ENCODE measurements around the gene ADAMTS7. TPM values are rescaled to one million over a fixed set of nuclear protein-coding genes. Genes with fewer than 3 reads are reported as not detected.
"Not testable (repeated sequence)": the region's sequence is repeated elsewhere in the genome, so short reads cannot be mapped to it uniquely, and the experiment has no call there.

Gene ADAMTS7
- polyA plus RNA-seq, 1 donor from 2014 or later = 31.5 TPM

DNA sequence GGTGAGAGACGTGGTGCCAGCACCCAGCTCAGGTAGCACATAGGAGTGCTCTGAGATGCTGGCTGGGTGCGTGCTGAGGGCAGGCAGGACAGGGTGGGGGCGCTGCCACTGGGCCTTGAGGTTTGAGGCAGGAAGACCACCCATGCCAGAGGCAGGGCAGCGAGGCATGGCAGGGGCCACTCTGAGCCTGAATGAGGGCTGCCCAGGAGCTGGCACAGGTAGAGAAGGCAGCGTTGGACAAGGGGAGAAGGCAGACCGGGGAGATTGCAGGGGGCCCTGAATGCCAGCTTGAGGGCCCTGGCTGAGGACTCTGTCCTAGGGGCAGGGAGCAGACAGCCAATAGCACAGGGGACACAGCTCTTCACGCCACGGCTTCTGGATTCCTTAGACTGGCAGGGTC is 50.2 kb downstream of the ADAMTS7 start:
- Histone ChIP-seq H3K4me2 (ENCODE audit: low read length) (no peak overlapping the region), H3K9me2 (ENCODE audit: insufficient read depth, low read length) (no peaks in the 10 kb centered on the region), H3K79me2 (replicated peaks; ENCODE audit: insufficient read depth, low read length) (no peaks in the 10 kb centered on the region), H3K9me3 (ENCODE audit: low read length) (no peaks in the 10 kb centered on the region), H2AFZ (ENCODE audit: low read depth, low read length) (no peak overlapping the region), H4K20me1 (ENCODE audit: insufficient read depth) (no peaks in the 10 kb centered on the region), H3K36me3 (ENCODE audit: insufficient read depth, low read length) (no peaks in the 10 kb centered on the region), H3K4me3 (ENCODE audit: low read length) (no peak overlapping the region), H3K9ac (ENCODE audit: low read length) (no peak overlapping the region), H3K27ac (ENCODE audit: low read length) (no peak overlapping the region), H3F3A (ENCODE audit: insufficient read depth, low read length, poor library complexity, severe bottlenecking) (no peaks in the 10 kb centered on the region), H3K27me3 (ENCODE audit: insufficient read depth, low read depth, low read length) (no peaks in the 10 kb centered on the region)
- TF ChIP-seq MXI1 (conservative IDR thresholded peaks at IDR 0.05; ENCODE audit: poor library complexity, severe bottlenecking) (no peak), EP300 (conservative IDR thresholded peaks at IDR 0.05; ENCODE audit: poor library complexity, severe bottlenecking) (no peak), POLR2AphosphoS5 (IDR thresholded peaks at IDR 0.05) (no peak), REST (IDR thresholded peaks at IDR 0.05; ENCODE audit: borderline replicate concordance) (no peak)

DNA sequence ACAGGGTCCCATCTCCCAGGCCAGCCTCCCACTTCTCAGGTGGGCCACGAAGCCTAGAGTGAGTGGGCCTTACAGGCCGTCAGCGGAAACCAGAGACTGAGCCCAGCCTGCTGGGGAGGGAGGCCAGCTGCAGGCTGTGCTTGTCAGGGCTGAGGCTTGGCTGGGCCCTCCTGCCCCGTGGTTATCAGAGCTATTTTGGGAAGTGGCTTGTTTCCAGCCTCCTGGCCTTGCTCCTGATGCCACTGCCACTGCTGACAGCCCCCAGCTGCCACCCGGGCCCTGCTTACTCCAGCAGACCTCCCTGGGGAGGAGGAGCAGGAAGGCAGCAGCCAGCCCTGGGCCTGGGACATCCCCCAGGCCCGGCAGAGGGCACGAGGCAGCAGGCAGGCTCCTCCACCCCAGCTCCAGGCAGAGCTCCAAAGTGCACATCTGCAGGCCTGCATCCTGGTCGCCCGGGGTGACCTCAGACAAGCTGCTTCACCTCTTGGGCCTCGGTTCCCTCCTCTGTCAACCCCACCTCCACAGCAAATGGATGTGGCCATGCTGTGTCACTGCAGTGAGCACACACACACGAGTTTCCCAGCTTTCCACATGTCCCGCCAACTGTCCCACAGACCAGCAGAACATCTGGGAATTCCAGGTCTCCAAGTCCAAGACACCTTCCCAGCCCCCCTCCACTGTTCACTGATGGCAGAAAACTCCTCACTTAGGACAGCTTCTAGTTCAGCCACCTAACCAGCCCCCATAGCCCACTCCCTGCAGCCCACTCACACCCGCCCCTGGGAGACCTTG is 51.0 kb downstream of the ADAMTS7 start:
- not testable (repeated sequence) for H2AFZ ChIP-seq (ENCODE audit: low read depth, low read length); H3F3A ChIP-seq (ENCODE audit: insufficient read depth, low read length, poor library complexity, severe bottlenecking); H3K4me2 ChIP-seq (ENCODE audit: low read length); H3K9ac ChIP-seq (ENCODE audit: low read length); H3K36me3 ChIP-seq (ENCODE audit: insufficient read depth, low read length); H3K4me3 ChIP-seq (ENCODE audit: low read length); H3K27ac ChIP-seq (ENCODE audit: low read length); H3K79me2 ChIP-seq (replicated peaks; ENCODE audit: insufficient read depth, low read length); H3K9me3 ChIP-seq (ENCODE audit: low read length); H4K20me1 ChIP-seq (ENCODE audit: insufficient read depth); H3K27me3 ChIP-seq (ENCODE audit: insufficient read depth, low read depth, low read length); H3K9me2 ChIP-seq (ENCODE audit: insufficient read depth, low read length)

DNA sequence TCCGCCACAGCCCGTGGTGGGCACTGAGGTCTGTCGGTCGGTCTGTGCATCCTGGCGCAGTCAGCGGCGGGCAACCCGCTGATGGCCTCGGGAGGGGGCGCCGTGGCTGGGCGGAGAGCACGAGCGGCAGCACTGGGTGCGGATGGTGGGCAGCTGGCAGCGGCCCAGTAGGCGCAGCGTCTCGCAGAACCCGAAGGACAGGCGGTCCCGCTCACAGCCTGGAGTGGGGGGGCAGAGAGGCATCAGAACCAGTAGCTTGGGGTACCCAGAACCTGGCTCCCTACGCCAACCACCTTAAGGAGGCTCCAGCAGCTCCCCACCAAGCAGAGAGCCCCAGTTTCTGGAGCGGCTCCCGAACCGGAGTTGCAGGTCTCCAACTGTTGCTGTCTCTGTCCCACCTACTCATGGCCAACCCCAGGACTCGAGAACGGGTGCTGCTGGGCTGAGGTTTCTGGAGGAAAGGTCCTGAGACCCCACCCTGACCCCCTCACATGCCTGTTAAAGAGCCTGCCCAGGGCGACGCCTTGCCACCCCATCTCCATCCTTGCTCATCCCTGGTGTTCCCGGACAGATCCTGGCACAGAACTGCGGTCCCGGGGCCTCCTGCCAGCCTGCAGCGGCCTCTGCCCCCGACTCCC is 51.8 kb downstream of the ADAMTS7 start:
- not testable (repeated sequence) for H4K20me1 ChIP-seq (ENCODE audit: insufficient read depth); H3K9me3 ChIP-seq (ENCODE audit: low read length); H3K9ac ChIP-seq (ENCODE audit: low read length); H2AFZ ChIP-seq (ENCODE audit: low read depth, low read length); H3K27ac ChIP-seq (ENCODE audit: low read length); H3K79me2 ChIP-seq (replicated peaks; ENCODE audit: insufficient read depth, low read length); H3K9me2 ChIP-seq (ENCODE audit: insufficient read depth, low read length); H3F3A ChIP-seq (ENCODE audit: insufficient read depth, low read length, poor library complexity, severe bottlenecking); H3K36me3 ChIP-seq (ENCODE audit: insufficient read depth, low read length); H3K4me2 ChIP-seq (ENCODE audit: low read length); H3K4me3 ChIP-seq (ENCODE audit: low read length); H3K27me3 ChIP-seq (ENCODE audit: insufficient read depth, low read depth, low read length)

DNA sequence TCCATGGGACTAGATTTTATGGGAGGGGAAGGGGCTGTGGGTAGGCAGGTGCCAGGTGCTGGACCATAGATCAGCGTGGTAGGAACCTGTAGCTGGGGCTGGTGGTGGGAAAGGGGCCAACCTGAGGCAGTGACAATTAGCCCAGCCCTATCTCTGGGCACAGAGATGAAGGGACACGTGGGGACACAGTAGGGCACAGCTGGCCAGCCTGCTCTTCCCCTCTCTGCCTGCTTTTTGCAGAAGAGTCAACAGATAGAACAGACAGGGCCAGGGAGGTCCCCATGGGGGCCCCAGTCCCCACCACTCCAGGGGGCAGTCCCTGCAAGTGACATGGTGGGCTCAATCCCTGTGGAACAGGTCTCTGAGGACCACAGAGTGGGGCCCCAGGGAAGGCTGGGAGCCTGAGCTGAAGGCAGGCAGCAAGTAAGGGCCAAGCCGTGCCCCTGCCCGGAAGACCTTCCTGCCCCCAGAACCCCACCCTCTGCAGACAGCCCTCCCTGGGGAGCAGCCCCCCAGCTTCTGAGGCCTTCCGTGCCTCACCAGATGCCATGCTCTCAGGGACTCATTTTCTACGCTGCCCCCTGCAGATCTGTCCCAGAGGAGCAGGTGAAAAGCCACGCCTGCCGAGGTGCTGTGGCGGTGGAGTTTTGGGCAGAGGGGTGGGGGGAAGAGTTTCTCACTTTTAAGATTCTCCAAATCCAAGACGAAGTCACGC is 52.6 kb downstream of the ADAMTS7 start:
- H3K4me3 ChIP-seq (ENCODE audit: low read length); H3K79me2 ChIP-seq (replicated peaks; ENCODE audit: insufficient read depth, low read length); H3K27ac ChIP-seq (ENCODE audit: low read length); H3K9me2 ChIP-seq (ENCODE audit: insufficient read depth, low read length); H3K9me3 ChIP-seq (ENCODE audit: low read length); H3K4me2 ChIP-seq (ENCODE audit: low read length); H3K9ac ChIP-seq (ENCODE audit: low read length); H3F3A ChIP-seq (ENCODE audit: insufficient read depth, low read length, poor library complexity, severe bottlenecking); H4K20me1 ChIP-seq (ENCODE audit: insufficient read depth); H2AFZ ChIP-seq (ENCODE audit: low read depth, low read length); H3K36me3 ChIP-seq (ENCODE audit: insufficient read depth, low read length); H3K27me3 ChIP-seq (ENCODE audit: insufficient read depth, low read depth, low read length): not testable (repeated sequence)

DNA sequence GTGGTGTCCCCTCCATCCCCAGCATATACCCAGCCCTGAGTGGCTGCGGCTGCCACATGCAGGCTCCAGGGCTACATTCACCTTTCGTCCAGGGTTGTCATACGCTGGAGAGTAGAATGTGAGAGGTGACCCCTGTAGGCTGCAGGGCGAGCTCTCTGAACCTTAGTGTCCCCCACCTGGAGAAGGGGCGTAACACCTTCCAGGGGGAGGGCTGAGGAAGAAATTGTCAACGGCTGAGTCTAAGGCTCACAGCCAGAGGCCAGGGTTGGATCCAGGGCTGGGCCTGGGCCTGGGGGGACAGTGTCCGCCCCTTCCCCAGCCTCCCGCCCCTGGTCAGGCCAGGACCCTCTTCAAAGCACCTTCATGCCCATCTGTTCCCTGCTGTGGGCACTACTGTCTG is 53.2 kb downstream of the ADAMTS7 start:
- not testable (repeated sequence) for H3K27ac ChIP-seq (ENCODE audit: low read length); H3F3A ChIP-seq (ENCODE audit: insufficient read depth, low read length, poor library complexity, severe bottlenecking); H3K79me2 ChIP-seq (replicated peaks; ENCODE audit: insufficient read depth, low read length); H3K27me3 ChIP-seq (ENCODE audit: insufficient read depth, low read depth, low read length); H3K9me3 ChIP-seq (ENCODE audit: low read length); H3K9ac ChIP-seq (ENCODE audit: low read length); H2AFZ ChIP-seq (ENCODE audit: low read depth, low read length); H3K9me2 ChIP-seq (ENCODE audit: insufficient read depth, low read length); H3K4me2 ChIP-seq (ENCODE audit: low read length); H3K4me3 ChIP-seq (ENCODE audit: low read length); H4K20me1 ChIP-seq (ENCODE audit: insufficient read depth); H3K36me3 ChIP-seq (ENCODE audit: insufficient read depth, low read length)

Data from neural cell (in vitro differentiated cells).